Type B pancreatic cell (in vitro differentiated cells): Measurements from ENCODE around the gene IFT20. TPM values are rescaled to one million over a fixed set of nuclear protein-coding genes. Genes with fewer than 3 reads are reported as not detected.
"Not testable (repeated sequence)": the region's sequence is repeated elsewhere in the genome, so short reads cannot be mapped to it uniquely, and the experiment has no call there.

Experiments
- DNase-seq: peaks from one replicate; pipeline ENCODE4 v3.0.0; 2021; ENCODE audit warnings: mixed read lengths; ENCODE audit not compliant: unreplicated experiment; ENCODE audit errors: extremely low spot score
- H3K27ac Mint-ChIP-seq: 2 replicates; pipeline ENCODE4 v1.8.0; 2021; ENCODE audit warnings: mild to moderate bottlenecking, mixed read lengths
- H3K27me3 Mint-ChIP-seq: 2 replicates; pipeline ENCODE4 v1.8.0; 2021; ENCODE audit warnings: mixed read lengths
- H3K36me3 Mint-ChIP-seq: 2 replicates; pipeline ENCODE4 v1.8.0; 2021; ENCODE audit warnings: mixed read lengths
- H3K4me1 Mint-ChIP-seq: one replicate; pipeline ENCODE4 v1.8.0; 2021; ENCODE audit warnings: mixed read lengths; ENCODE audit not compliant: unreplicated experiment
- H3K4me3 Mint-ChIP-seq: 2 replicates; pipeline ENCODE4 v1.8.0; 2021; ENCODE audit warnings: mild to moderate bottlenecking, mixed read lengths
- H3K9me3 Mint-ChIP-seq: 2 replicates; pipeline ENCODE4 v1.8.0; 2021; ENCODE audit warnings: mixed read lengths
- total RNA-seq: library from RNA; stranded (reverse); gene quantifications from 2 replicates; pipeline ENCODE4 v1.2.1, GENCODE V29; 2021; ENCODE audit warnings: low replicate concordance
- TF ChIP-seq, protein P1 (sequence below): fragments of 200-600 bp; sonication (generic); conservative IDR thresholded peaks from 2 replicates; pipeline ENCODE4 v1.5.0; 2021; ENCODE audit warnings: antibody characterized with exemption, mild to moderate bottlenecking

Gene IFT20
- total RNA-seq, 1 donor from 2014 or later = 43.6 TPM

- peak overlapping the region; percentile 79 for H3K27ac Mint-ChIP-seq
- H3K4me1 Mint-ChIP-seq = no peaks in the 10 kb centered on the region
- H3K36me3 Mint-ChIP-seq = no peaks in the 10 kb centered on the region
- TF ChIP-seq, protein P1, sequence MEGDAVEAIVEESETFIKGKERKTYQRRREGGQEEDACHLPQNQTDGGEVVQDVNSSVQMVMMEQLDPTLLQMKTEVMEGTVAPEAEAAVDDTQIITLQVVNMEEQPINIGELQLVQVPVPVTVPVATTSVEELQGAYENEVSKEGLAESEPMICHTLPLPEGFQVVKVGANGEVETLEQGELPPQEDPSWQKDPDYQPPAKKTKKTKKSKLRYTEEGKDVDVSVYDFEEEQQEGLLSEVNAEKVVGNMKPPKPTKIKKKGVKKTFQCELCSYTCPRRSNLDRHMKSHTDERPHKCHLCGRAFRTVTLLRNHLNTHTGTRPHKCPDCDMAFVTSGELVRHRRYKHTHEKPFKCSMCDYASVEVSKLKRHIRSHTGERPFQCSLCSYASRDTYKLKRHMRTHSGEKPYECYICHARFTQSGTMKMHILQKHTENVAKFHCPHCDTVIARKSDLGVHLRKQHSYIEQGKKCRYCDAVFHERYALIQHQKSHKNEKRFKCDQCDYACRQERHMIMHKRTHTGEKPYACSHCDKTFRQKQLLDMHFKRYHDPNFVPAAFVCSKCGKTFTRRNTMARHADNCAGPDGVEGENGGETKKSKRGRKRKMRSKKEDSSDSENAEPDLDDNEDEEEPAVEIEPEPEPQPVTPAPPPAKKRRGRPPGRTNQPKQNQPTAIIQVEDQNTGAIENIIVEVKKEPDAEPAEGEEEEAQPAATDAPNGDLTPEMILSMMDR = no peak
- H3K9me3 Mint-ChIP-seq = no peaks in the 10 kb centered on the region
- no peak overlapping the region for H3K4me3 Mint-ChIP-seq
- no peak for DNase-seq
- H3K27me3 Mint-ChIP-seq = no peaks in the 10 kb centered on the region
Measured at GRCh38 chr17:28343491-28343932, 8.2 kb upstream of the IFT20 start.

DNA sequence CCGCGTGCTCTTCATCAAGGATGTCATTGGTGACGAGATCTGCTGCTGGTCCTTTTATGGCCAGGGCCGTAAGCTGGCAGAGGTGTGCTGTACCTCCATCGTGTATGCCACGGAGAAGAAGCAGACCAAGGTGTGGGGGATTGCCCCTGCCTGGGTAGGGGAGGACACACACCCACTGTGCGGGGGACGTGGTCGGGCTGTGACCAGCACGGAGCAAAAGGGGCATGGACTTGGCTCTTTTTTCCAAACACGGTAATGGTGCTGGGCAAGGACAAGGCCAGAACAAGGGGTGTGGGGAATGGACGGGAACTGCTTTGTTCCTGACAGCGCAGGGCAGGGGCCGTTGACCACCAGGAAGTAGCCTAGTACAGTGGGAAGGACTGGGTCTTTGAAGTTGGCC lies 7.0 kb upstream of the IFT20 start:
- Mint-ChIP-seq H3K9me3 (no peaks in the 10 kb centered on the region), H3K27ac (no peak overlapping the region), H3K27me3 (no peaks in the 10 kb centered on the region), H3K4me1 (no peaks in the 10 kb centered on the region), H3K36me3 (no peaks in the 10 kb centered on the region), H3K4me3 (no peak overlapping the region)
- TF ChIP-seq, protein P1 = no peak
- DNase-seq = no peak

DNA sequence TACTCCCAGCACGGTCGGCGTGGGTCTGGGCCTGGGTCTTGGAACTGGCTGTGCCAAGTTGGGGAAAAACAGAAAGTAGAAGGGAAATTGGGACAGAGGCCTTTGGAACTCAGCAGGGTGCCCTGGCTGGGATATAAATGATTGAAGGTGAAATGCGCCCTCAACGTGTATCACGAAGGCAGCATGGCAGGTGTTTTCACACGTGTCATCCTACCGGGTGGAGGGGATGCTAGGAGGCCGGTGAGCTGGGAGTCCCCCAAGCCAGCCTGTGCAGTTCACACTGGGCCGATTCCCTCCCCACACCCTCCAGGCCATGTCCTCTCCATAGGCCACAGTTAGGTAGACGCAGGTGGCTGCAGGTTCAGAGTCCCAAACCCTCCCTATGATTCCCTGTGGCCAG lies 6.2 kb upstream of the IFT20 start:
- H3K27me3 Mint-ChIP-seq = no peaks in the 10 kb centered on the region
- no peak overlapping the region for H3K27ac Mint-ChIP-seq
- no peaks in the 10 kb centered on the region for H3K36me3 Mint-ChIP-seq
- H3K4me1 Mint-ChIP-seq = peaks cover 5% of the 10 kb centered on the region
- no peak overlapping the region for H3K4me3 Mint-ChIP-seq
- no peak for DNase-seq
- no peaks in the 10 kb centered on the region for H3K9me3 Mint-ChIP-seq
- TF ChIP-seq, protein P1 = no peak

DNA sequence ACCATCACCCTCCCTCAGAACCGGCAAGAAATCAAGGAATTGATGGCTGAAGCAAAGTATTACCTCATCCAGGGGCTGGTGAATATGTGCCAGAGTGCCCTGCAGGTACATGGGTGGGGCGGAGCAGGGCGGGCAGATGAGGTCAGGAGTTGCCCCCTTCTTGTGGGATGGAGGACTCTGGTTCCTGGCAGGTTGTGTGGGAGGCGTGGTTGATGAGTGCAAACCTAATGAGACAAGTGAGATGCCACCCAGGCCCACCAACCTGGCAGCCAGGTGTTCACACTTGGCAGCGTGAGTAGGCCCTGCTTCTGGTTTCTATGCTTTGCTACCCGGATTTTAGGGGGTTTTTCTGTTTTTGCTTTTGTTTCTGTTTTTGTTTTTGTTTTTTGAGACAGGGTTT lies 5.1 kb upstream of the IFT20 start:
- Mint-ChIP-seq H3K9me3 (no peaks in the 10 kb centered on the region), H3K27ac (no peak overlapping the region), H3K4me1 (peaks cover 5% of the 10 kb centered on the region), H3K27me3 (no peaks in the 10 kb centered on the region), H3K4me3 (no peak overlapping the region), H3K36me3 (no peaks in the 10 kb centered on the region)
- TF ChIP-seq, protein P1 = no peak
- no peak for DNase-seq

DNA sequence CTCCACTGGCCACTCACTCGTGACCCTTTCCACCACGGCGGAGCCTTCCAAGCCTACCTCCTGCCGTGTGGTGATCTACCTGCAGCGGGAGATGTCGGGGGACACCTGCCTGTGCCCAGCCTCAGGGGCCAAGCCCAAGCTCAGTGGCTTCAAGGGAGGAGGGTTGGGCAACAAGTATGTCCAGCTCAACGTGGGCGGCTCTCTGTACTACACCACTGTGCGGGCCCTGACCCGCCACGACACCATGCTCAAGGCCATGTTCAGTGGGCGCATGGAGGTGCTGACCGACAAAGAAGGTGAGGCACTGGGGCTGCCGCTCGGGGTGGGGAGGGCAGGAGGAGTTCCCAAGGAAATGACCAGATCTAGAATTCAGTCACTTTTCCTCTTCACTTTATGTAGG lies 4.2 kb upstream of the IFT20 start:
- no peak for DNase-seq

GRCh38 chr17:28338769-28339212 lies 3.5 kb upstream of the IFT20 start:
- not testable (repeated sequence) for H3K36me3 Mint-ChIP-seq, H3K9me3 Mint-ChIP-seq, H3K27me3 Mint-ChIP-seq, DNase-seq
- peak overlapping the region; percentile 25 for H3K27ac Mint-ChIP-seq
- H3K4me1 Mint-ChIP-seq = peaks cover 19% of the 10 kb centered on the region
- peak overlapping the region; percentile 28 for H3K4me3 Mint-ChIP-seq

More for the DNA sequence above, 4.2 kb upstream of the IFT20 start:
- Mint-ChIP-seq H3K27ac (no peak overlapping the region), H3K9me3 (no peaks in the 10 kb centered on the region), H3K4me3 (no peak overlapping the region), H3K27me3 (no peaks in the 10 kb centered on the region), H3K36me3 (no peaks in the 10 kb centered on the region), H3K4me1 (peaks cover 13% of the 10 kb centered on the region)
- TF ChIP-seq, protein P1 = no peak
